GM18502 (cell line): ENCODE results near the gene ANO3.
"Not testable (repeated sequence)": the region's sequence is repeated elsewhere in the genome, so short reads cannot be mapped to it uniquely, and the experiment has no call there.

ENCODE experiments used
- ATAC-seq: cut with Tn5 transposase; IDR thresholded peaks from one replicate; pipeline ENCODE4 v1.9.1; 2021; ENCODE audit warnings: mild to moderate bottlenecking; ENCODE audit not compliant: unreplicated experiment, poor library complexity

Gene ANO3

DNA sequence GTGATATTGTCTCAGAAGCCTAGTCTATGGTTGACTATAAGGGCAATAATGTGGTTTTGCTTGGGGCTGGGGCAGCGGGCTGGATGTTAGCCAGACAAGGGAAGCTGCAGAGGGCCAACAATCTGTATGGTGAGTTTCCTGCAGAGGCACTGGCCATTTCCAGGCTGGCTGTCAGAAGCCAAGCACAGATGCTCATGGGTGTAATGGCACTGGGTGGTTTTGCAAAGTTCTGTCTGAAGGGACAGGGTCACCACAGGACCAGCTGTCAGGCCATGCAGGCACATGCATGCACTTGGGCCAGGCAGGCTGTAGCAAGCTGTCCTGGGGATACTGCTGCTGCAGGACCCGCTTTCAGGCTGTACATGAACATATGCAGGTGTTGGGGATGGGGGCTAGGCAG, 281.8 kb downstream of the ANO3 start:
- ATAC-seq, result no peak

DNA sequence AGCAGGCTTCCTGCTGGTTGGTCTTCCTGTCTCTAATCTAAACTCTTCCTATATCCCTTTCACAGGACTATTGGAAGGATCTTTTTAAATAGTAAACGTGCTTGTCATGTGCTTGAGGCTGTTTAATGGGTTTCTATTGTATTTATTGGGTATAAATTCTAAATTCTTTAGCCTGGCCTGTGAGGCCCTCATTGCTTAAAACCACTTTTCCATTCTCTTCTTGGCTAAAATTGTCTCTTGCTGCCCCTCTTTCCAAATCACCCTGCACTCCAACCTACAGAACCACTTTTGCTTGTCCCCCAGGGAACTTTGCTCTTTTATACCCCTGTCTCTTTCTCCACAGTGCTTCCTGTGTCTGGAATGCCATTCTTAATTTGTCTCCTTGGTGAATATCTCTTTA, 286.5 kb downstream of the ANO3 start:
- ATAC-seq, result no peak

DNA sequence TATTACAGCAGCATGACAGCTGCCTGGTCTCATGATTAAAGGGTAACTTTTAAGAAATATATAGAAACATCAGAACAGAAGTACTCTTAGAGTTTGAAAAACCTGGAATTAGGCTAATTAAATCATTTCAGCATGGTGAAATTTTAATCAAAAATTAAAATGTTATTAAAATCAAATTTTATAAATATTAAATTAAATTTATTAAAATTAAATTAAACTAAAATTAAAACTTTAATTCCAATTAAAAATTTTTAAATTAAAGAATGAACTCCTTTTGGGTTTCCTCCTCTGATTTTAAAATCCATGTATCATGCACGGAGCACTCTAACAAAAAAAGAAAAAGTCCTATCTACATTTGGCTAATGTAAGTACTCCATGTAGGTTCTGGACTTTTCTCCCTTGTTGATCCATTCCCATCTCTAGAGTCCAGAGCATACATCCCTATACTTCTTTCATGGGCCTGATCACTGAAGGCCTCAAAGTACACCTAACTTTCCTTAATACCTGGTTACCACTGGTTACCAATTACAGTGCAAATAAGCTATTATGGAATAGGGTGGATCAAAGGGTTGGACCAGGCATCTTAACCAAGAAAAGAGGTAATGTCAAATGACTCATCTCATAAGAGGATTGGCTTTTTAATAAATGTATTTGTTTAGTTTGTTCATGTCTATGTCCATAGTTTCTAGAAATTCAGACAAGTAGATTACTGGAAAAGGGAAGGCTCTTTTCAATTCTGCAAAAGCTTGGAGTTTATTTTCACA, 288.5 kb downstream of the ANO3 start:
- no peak for ATAC-seq

DNA sequence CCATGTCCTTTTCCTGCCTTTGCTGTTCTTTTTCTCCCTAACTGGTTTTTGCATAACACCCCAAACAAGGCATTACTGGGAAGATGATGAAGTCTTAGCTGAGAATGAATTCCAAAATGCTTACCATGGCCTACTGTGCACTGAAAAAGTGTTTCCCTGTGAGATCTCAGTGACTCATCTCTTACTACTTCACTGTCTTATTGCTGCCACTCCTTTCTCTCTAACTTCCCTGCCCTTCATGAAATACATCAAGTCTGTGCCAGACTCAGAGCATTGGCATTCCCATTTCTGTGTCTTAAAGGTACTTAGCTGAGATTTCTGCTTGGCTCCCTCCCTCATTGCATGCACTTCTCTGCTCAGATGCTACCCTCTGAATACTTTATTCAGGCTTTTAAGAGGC, 289.2 kb downstream of the ANO3 start:
- no peak for ATAC-seq

DNA sequence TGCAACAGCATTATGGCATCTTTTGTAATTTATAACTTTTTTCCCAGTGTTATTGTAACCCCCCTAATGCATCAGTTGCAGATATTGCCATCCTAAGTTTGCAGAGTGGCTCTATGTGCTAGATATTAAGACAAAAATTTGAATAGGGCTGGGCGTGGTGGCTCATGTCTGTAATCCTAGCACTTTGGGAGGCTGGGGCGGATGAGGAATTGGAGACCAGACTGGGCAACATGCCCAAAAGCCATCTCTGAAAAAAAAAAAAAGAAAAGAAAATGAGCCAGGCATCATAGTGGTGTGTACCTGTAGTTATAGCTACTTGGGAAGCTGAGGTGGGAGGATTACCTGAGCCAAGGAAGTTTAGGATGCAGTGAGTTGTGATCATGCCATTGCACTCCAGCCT, 290.3 kb downstream of the ANO3 start:
- no peak for ATAC-seq

DNA sequence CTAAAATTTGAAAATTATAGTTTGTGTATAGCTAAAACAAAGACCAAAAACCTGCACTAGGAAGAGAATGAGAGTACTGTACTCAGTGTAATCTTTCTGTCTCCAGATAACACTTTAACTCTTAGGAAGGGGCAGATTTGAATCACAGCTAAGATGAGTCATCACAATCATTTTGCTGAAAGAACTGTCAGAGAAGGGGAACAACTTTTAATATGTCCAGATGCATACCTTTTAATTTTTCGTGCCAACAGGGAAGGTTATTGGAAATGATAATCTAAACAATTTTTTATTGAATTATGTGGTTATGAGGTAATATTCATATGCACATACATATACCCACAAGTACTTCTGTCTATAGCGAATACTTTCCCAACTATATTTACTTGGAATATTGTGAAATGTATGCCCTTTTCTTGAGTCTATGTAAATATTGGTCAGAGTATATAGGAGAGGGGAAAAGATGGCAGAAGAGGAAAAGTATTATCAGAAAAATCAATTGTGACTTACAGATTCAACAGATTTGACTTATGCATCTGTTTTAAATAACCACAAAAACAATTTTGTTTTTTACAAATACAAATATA, 291.2 kb downstream of the ANO3 start:
- peak; percentile 58 for ATAC-seq

DNA sequence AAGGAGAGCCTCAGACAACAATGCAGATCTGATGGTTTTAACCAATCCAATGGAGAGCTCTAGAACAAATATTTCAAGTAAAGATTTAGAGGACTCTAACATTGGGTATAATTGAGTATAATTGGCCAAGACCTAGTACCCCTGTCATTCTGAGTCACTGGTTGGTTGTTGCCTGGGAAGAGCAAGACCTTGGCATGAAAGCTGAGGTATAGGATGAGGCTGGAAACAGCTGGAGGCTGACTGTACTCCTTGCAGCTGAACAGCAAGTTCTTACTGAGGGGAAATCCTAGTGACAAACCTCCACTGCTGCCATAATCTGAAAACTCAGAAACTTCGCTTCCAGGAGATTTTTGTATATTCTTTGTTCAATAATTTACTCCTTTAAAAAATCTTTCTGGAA, 294.4 kb downstream of the ANO3 start:
- ATAC-seq, result no peak

DNA sequence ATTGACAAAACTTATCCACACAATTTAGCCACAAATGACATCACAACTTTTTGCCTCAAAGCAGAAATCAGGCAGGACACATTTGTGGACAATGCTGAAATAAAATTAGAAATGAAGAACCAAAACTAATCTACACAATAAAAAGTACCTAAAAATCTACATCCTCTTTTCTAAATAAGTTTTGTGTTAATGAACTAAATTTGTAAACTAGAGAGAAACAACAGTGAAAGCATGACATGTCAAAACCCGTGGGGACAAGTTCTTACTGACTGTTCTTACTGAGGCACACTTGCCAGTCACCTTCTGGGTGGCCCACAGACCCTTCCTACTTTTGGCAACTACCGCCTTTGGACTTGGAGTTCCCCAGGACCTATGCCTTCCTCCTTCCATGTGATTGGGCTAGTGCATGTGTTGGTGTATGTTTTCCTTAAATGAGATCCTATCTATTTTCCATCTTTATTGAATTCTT, 300.8 kb downstream of the ANO3 start:
- peak; percentile 75 for ATAC-seq

DNA sequence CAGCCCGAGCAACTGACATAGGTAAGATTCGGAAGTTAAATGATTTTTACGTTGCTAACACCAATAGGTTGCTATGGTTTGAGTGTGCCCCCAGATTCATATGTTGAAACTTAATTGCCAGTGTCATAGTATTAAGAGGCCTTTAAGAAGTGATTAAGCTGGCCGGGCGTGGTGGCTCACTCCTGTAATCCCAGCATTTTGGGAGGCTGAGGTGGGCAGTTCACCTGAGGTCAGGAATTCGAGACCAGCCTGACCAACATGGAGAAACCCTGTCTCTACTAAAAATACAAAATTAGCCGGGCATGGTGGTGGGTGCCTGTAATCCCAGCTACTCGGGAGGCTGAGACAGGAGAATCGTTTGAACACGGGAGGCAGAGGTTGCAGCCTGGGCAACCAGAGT, 311.4 kb downstream of the ANO3 start:
- ATAC-seq, result not testable (repeated sequence)

DNA sequence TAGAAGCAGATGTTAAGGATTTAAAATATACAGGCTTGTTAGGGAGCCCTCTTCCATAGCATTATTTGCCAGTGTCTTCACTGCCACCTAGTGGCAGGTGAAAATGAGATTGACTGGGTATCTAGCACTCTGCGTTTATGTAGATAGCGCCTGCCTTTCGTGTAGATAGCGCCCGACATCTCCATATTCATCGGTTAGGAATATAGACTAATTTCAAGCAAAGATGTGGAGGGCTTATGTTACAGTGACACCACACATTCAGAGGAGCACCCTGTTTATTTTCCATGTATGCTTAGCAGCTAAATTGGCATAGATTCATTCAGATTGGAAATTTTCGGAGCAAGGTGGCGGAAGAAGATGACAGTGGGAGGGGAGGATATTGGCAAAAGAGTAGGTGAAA, 318.0 kb downstream of the ANO3 start:
- ATAC-seq, result peak; percentile 86

DNA sequence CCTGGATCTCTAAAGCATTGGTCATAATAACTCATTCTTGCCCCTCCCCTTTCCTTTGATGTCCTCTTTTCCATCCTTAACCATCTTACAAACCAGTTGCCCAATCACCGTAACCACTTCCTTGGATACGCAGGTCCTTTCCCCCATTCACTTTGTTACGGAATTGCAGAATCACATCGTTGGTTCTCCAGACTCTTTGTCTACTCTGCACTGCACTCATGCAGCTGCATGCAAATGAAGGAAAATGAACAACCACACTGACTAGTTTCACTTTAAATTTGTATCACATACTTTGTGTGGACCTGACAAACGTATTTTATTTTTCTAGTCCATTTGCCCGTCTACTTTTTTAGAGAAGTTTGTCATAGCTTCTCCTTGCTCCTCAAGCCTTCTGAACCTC, 320.0 kb downstream of the ANO3 start:
- ATAC-seq, result no peak

DNA sequence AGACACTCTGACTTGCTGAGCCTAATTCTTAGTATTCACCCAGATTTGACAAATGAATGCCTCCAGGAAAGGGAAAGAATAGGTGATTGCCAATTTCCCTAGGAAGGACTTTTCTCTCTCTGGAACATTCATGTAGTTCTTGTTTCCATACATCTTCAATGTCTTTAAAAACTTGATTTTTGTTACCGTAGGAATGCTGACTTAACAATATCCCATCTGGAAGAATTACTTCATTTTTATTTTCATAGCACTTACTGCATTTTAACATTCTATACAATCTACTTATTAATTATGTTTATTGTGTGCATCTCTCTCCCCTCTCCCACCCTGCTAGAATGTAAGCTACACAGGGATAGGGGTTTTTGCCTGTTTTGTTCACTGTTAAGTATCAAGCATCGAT, 323.4 kb downstream of the ANO3 start:
- ATAC-seq, result no peak

DNA sequence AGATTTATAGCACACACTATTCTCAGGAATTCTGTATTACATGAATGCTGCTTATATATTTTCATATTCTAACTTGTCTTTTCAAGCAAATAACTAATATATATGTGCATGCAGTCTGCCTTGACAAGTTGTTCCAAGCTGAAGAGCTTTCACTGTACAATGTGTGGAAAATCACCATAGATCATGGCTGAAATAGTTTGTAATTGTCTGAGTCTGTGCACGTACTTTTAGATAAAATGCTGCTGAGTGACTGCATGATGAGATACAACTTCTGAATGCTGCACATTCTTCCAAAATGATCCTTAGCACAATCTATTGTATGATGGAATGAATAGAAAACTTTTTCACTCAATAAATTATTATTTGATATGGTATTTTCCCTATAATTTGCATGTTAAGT, 331.0 kb downstream of the ANO3 start:
- ATAC-seq, result no peak

DNA sequence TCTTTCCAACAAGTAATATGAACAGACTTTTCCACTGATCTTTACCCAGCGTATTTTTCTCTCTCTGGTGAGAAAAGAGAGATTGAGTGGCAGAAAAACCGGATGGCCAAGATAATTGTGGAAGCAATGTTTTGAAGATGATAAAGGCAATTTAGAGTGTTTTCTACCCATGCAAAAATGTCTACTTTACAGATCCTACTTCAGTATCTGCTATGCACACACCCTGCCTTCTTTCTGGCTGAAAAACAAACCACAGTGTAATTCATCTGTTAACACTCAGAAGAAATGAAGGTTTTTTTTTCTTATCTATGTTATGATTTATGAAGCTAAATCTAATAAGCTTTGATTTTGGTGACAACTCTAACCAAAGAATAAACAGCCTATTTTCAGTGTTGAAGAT, 333.1 kb downstream of the ANO3 start:
- no peak for ATAC-seq

DNA sequence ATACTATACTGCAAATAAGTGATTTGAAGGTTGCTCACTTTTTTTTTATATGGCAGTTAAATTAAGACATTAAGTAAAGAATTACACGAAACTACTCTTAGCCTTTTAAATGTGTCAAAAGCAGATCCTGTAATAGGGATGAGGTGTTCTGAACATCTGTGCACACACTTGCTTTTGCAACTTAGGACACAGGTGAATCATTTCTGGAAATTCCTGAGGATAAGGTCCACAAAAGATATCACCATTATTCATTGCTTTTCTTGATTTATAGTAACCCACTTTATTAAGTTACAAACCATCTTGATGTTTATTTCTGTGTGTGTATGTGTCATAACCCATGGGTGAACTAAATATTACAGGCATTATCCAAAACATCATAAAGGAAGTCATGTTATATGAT, 334.0 kb downstream of the ANO3 start:
- no peak for ATAC-seq

DNA sequence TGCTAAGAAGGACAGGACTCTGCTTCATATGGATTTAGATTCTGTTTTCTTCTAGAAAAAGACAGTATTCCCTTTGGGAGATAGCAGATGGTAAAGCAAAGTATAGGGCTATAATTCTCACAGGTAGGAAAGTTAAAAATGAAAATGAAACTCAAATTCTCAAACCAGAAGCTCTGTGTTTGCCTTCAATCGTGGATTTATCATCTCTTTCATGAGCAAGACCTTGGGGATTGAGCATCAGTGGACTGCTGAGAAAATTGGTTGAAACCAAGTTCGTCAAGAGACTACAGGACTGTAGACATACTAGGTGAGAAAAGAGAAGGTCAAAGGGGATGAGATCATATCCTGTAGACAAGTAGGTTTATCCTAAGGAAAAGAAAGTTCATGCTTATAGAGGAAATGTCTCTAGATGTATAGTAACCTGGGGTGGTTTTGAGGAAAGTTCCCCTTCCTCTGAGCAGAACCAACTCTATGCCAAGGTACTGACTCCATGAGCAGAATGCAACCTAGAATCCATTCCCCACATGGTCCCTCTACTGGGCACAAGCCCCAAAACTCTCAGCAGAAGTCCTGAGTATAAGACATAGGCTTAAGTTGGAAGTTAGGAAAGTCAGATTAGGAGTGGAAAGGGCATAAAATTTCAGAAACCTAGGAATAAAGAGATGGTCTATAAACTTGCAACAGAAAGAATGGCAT, 343.5 kb downstream of the ANO3 start:
- no peak for ATAC-seq

DNA sequence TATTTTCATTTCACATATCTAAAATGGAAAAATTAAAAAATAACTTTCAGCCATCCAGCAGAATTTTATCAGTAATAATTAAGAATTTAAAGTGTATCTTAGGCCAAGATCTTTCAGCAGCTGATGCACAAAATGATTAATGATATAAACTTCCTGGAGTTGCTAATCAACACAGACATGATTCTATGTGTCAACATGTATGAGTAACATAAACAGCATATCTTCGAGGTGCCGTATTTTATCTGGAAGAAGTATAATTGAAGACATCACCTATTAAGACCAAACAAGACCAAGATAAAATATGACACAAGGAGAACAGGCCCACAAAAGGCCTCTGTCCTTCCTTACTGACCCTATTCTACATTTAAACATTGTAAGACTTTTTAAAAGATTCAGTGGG, 344.7 kb downstream of the ANO3 start:
- no peak for ATAC-seq

DNA sequence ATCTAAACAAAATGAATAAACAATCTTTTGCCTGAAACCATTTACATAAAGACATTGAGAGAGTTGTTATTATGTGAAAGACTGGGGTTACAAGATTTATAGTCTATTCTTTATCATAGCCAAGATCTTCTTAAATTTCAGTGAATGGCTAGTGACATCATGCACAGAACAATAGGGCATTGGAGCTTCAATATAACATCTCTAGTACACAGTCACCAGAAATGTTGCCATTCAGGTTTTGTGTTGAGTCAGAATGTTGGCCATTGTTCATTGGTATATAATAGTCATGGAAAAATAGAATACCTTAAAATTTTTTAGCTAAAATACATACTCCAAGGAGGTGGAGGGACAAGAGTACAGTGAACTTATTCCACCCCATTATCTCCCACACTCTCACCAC, 345.6 kb downstream of the ANO3 start:
- no peak for ATAC-seq

DNA sequence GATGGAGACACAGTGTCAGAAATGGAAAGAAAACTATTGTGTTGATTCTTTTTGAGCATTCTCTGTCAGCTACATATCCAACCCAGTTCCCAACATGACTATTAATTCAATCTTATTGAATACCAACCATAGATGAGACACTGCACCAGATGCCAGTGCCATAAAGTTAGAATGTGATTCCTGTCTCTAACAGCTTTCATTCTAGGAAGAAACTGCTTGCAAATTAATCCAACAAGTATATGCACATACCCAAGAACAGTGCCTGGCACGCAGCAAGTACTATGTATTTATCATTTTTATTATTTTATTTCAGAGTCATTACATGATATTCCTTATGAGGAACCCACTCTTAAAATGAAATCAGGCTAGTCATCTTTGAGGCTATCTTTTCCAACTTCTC, 355.4 kb downstream of the ANO3 start:
- no peak for ATAC-seq

DNA sequence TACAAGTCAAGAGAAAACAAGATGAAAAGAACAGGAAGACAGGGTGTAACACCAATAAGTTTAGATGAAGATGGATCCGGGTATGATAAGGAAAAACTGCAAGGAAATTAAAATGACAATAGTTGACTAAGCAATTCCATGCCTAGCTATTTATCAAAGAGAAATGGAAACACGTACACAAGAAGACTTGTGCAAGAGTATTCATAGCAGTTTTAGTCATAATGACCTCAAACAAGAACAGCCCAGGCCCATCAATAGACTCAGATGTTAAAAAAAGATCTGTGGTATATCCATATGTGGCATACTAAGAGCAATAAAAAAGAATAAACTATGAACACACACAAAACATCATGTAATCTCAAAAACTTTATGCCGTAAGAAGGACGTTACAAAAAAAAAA, 356.8 kb downstream of the ANO3 start:
- no peak for ATAC-seq

DNA sequence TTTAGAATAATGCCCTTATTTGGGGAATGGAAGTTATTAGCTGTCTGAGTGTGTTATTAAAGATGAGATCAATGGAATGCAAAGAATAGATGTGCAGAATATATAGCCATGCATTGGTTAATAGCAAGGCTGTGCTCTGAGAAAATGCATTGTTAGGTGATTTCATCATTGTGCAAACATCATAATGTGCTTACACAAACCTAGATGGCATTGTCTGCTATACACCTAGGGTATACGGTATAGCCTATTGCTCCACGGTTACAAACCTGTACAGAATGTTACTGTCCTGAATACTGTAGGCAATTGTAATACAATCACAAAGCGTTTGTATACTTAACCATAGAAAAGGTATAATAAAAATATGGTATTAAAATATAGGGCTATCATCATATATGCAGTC, 364.4 kb downstream of the ANO3 start:
- ATAC-seq, result no peak

DNA sequence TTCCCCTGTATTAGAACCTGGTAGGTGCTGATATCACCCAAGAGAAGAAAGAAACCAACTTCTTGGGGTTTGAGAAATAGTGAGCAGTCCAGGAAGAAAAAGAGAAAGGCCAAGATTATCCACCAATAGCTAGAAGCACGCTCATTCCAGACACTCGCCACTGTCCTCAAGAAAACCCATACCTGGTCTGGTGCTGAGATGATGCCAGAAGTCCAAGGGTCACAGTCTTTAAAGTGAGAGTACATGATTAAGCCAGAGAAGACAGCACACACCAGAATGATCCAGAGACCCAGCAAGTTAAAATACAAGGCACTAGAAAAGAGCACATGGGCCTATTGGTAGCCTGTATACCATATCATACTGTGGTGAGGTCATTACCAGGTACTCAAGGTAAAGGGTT, 366.3 kb downstream of the ANO3 start:
- ATAC-seq, result no peak
